Omental fat pad (tissue), 4 donors: Measurements from ENCODE around the gene NUDT4. TPM values are rescaled to one million over a fixed set of nuclear protein-coding genes. Genes with fewer than 3 reads are reported as not detected.
"Not testable (repeated sequence)": the region's sequence is repeated elsewhere in the genome, so short reads cannot be mapped to it uniquely, and the experiment has no call there.

Experiments used
- ATAC-seq: fragments of 150-250 bp; one replicate; pipeline ENCODE4 v1.9.1; 2016; ENCODE audit warnings: mild to moderate bottlenecking, moderate library complexity; ENCODE audit not compliant: low FRiP score
- DNase-seq: peaks from one replicate; pipeline ENCODE4 v3.0.0-alpha.2; 2019; ENCODE audit warnings: low spot score
- CTCF ChIP-seq, 3 donors: fragments of 450-650 bp; IDR thresholded peaks; one replicate each; pipeline ENCODE4 v1.5.1; 2016 to 2017; ENCODE audit warnings: antibody characterized with exemption in 3 of 3, mild to moderate bottlenecking in 3 of 3, moderate library complexity in 2 of 3
- total RNA-seq, 4 donors: library from RNA; depleted of rRNA; stranded (reverse); fragments of >200 nt; gene quantifications; one replicate each; pipeline ENCODE4 v1.1.0, GENCODE V29; 2016

The NUDT4 gene
- total RNA-seq, 4 donors from 2014 or later, result 43.1 to 81.3 (median 55.6) TPM

- ATAC-seq, result no peak
These were observed 48.7 kb downstream of the NUDT4 start for GRCh38 chr12:93426412-93426805.

GRCh38 chr12:93427779-93428564 is 50.2 kb downstream of the NUDT4 start:
- ATAC-seq, result peak; percentile 58
- no peak for DNase-seq
- no peak for TF ChIP-seq CTCF (IDR thresholded peaks at IDR 0.05)

More at GRCh38 chr12:93426412-93426805, 48.7 kb downstream of the NUDT4 start:
- DNase-seq, result no peak
- no peak for TF ChIP-seq CTCF (IDR thresholded peaks at IDR 0.05)

GRCh38 chr12:93429448-93429847 is 51.7 kb downstream of the NUDT4 start:
- DNase-seq (no peak), ATAC-seq (no peak)
- TF ChIP-seq CTCF (IDR thresholded peaks at IDR 0.05), result no peak

GRCh38 chr12:93429852-93430251 is 52.1 kb downstream of the NUDT4 start:
- TF ChIP-seq CTCF (IDR thresholded peaks at IDR 0.05), result no peak

GRCh38 chr12:93430280-93430679 is 52.6 kb downstream of the NUDT4 start:
- no peak for DNase-seq
- TF ChIP-seq CTCF (IDR thresholded peaks at IDR 0.05), result no peak
- ATAC-seq, result no peak

More at GRCh38 chr12:93429852-93430251, 52.1 kb downstream of the NUDT4 start:
- ATAC-seq (no peak), DNase-seq (no peak)

- not testable (repeated sequence) for DNase-seq, ATAC-seq
These were observed 54.3 kb downstream of the NUDT4 start for GRCh38 chr12:93432031-93432430.

- no peak for DNase-seq
- no peak for TF ChIP-seq CTCF (IDR thresholded peaks at IDR 0.05)
- ATAC-seq, result no peak
These were observed 56.6 kb downstream of the NUDT4 start for GRCh38 chr12:93434256-93434865.
